Measurements from ENCODE around the gene HYAL2.
"Not testable (repeated sequence)": the region's sequence is repeated elsewhere in the genome, so short reads cannot be mapped to it uniquely, and the experiment has no call there.

Gene HYAL2

GRCh38 chr3:50314342-50314741, 8.2 kb downstream of the HYAL2 start:
- no peak for TF ChIP-seq CTCF (IDR thresholded peaks at IDR 0.05)
- H3K27me3 ChIP-seq: no peaks in the 10 kb centered on the region
- H3K4me1 ChIP-seq: peaks cover 0 to 30% (median 9%) of the 10 kb centered on the region in 4 donors
- intact Hi-C loops (cut with DNase I; ENCODE audit: low total_unique reads): no loop called here
- H3K4me3 ChIP-seq: no peak overlapping the region
- peaks cover 0 to 24% (median 18%) of the 10 kb centered on the region in 3 donors for H3K36me3 ChIP-seq
- H3K27ac ChIP-seq: no peak overlapping the region
- H3K9me3 ChIP-seq: no peaks in the 10 kb centered on the region
- no peak for DNase-seq

GRCh38 chr3:50312041-50312440, 10.5 kb downstream of the HYAL2 start:
- H3K4me3 ChIP-seq; H3K27ac ChIP-seq; H3K9me3 ChIP-seq; H3K27me3 ChIP-seq; intact Hi-C loops (cut with DNase I; ENCODE audit: low total_unique reads); H3K4me1 ChIP-seq; DNase-seq: not testable (repeated sequence)
- H3K36me3 ChIP-seq: peaks cover 0 to 13% (median 4%) of the 10 kb centered on the region in 3 donors

GRCh38 chr3:50304601-50305000, 17.9 kb downstream of the HYAL2 start:
- intact Hi-C loops (cut with DNase I; ENCODE audit: low total_unique reads): no loop called here
- no peak for DNase-seq
- H3K4me3 ChIP-seq: no peak overlapping the region
- H3K4me1 ChIP-seq: peaks cover 8 to 25% (median 17%) of the 10 kb centered on the region in 4 donors
- no peak overlapping the region for H3K27ac ChIP-seq
- no peaks in the 10 kb centered on the region for H3K9me3 ChIP-seq
- no peak for TF ChIP-seq CTCF (IDR thresholded peaks at IDR 0.05)
- H3K36me3 ChIP-seq: no peaks in the 10 kb centered on the region
- no peaks in the 10 kb centered on the region for H3K27me3 ChIP-seq

GRCh38 chr3:50303013-50303815, 19.3 kb downstream of the HYAL2 start, which contains the start of gene HYAL1:
HYAL1 (minus strand) TSS chr3:50303574; CDS start chr3:50302956, 618 bp downstream.
- Histone ChIP-seq H3K27ac (peak within 1 kb of the TSS in 1 of 2 donors; percentile 25), H3K9me3 (no peaks in the 10 kb centered on the region), H3K4me1 (peaks cover 8 to 32% (median 25%) of the 10 kb centered on the region in 4 donors), H3K27me3 (no peaks in the 10 kb centered on the region), H3K4me3 (peak within 1 kb of the TSS in 1 of 2 donors; percentile 9), H3K36me3 (no peaks in the 10 kb centered on the region)
- no peak for TF ChIP-seq CTCF (IDR thresholded peaks at IDR 0.05)
- intact Hi-C loops (cut with DNase I; ENCODE audit: low total_unique reads): no loop called here
- DNase-seq: no peak

- no peak for DNase-seq
- H3K4me3 ChIP-seq: no peak overlapping the region
Observed at GRCh38 chr3:50302095-50303012, 20.2 kb downstream of the HYAL2 start.

More at GRCh38 chr3:50302095-50303012, 20.2 kb downstream of the HYAL2 start:
- no peak for TF ChIP-seq CTCF (IDR thresholded peaks at IDR 0.05)
- Histone ChIP-seq H3K4me1 (peaks cover 8 to 40% (median 32%) of the 10 kb centered on the region in 4 donors), H3K27ac (no peak overlapping the region), H3K9me3 (no peaks in the 10 kb centered on the region), H3K27me3 (no peaks in the 10 kb centered on the region), H3K36me3 (peaks cover 0 to under 1% (median 0%) of the 10 kb centered on the region in 3 donors)
- intact Hi-C loops (cut with DNase I; ENCODE audit: low total_unique reads): no loop called here

All from tibial artery (tissue), 4 donors.